GM12878 (cell line): Measurements from ENCODE around the gene ZFR. TPM values are rescaled to one million over a fixed set of nuclear protein-coding genes. Genes with fewer than 3 reads are reported as not detected.

Source experiments
- ATAC-seq: fragments of 200-7000 bp; cut with Tn5 transposase; 3 replicates; pipeline ENCODE4 v1.9.1; 2020; ENCODE audit warnings: mild to moderate bottlenecking, moderate library complexity
- BruUV-seq: library from RNA; stranded (reverse); fragments of 400-500 nt; replicated peaks from 2 replicates; lab custom pipeline; 2021; lab: Mats Ljungman, UMichigan
- CTCF ChIA-PET: fragments of 300-600 bp; sonication (Branson Sonifier 250); formaldehyde crosslinking; extraction: SDS; loops from one replicate; lab custom pipeline; 2021; ENCODE audit warnings: inconsistent platforms; lab: Yijun Ruan, JAX
- POLR2A ChIA-PET: fragments of 350-600 bp; formaldehyde crosslinking; extraction: SDS; loops from one replicate; lab custom pipeline; 2021; ENCODE audit warnings: inconsistent platforms; lab: Charles Lee
- RAD21 ChIA-PET: fragments of 300-600 bp; sonication (Branson Sonifier 250); formaldehyde crosslinking; loops from one replicate; lab custom pipeline; 2023; ENCODE audit warnings: antibody characterized with exemption; ENCODE audit not compliant: unreplicated experiment; lab: Charles Lee
- SMC1A ChIA-PET: fragments of 300-600 bp; sonication (Branson Sonifier 250); formaldehyde crosslinking; loops from one replicate; lab custom pipeline; 2023; ENCODE audit not compliant: unreplicated experiment, uncharacterized antibody; lab: Charles Lee
- DNase-seq: peaks from one replicate; pipeline ENCODE4 v3.0.0-alpha.2; 2011; ENCODE audit warnings: low read depth, low spot score
- FAIRE-seq: peaks from 3 replicates; lab custom pipeline; 2011; peaks lifted over from hg19 to GRCh38; lab: Jason Lieb, UNC
- H2AFZ ChIP-seq: 2 replicates; pipeline ENCODE4 v1.6.0; 2011; ENCODE audit warnings: low read depth, low read length, control low read depth; ENCODE audit not compliant: control insufficient read depth
- H3K27ac ChIP-seq: 2 replicates; pipeline ENCODE4 v1.5.1; 2011; ENCODE audit warnings: control low read depth; ENCODE audit not compliant: control insufficient read depth, insufficient read depth
- H3K27me3 ChIP-seq, 2 experiments: replicated peaks in 1 of 2; 2 replicates each; pipeline versions ENCODE4 v1.6.0 to v1.6.1; 2011; ENCODE audit warnings: low read length in 1 of 2; ENCODE audit not compliant: control insufficient read depth in 2 of 2, insufficient read depth in 2 of 2
- H3K36me3 ChIP-seq, 2 experiments: 2 replicates each; pipeline ENCODE4 v1.5.1; 2011; ENCODE audit warnings: low read length in 1 of 2; ENCODE audit not compliant: control insufficient read depth in 2 of 2, insufficient read depth in 2 of 2
- H3K4me1 ChIP-seq: 2 replicates; pipeline ENCODE4 v1.6.1; 2011; ENCODE audit warnings: mild to moderate bottlenecking, low read length, moderate library complexity, mixed read lengths; ENCODE audit not compliant: control insufficient read depth, insufficient read depth
- H3K4me2 ChIP-seq: 2 replicates; pipeline ENCODE4 v1.6.0; 2011; ENCODE audit warnings: control low read depth; ENCODE audit not compliant: control insufficient read depth, insufficient read depth
- H3K4me3 ChIP-seq: fragments of 200-600 bp; sonication (generic); 2 replicates; pipeline ENCODE4 v1.5.1; 2016
- H3K79me2 ChIP-seq: 2 replicates; pipeline ENCODE4 v1.6.0; 2011; ENCODE audit warnings: low read length; ENCODE audit not compliant: control insufficient read depth, insufficient read depth
- H3K9ac ChIP-seq: 2 replicates; pipeline ENCODE4 v1.8.0; 2011; ENCODE audit warnings: low read length, control low read depth, mixed read lengths; ENCODE audit not compliant: control insufficient read depth, insufficient read depth
- H3K9me3 ChIP-seq: replicated peaks from 3 replicates; pipeline ENCODE4 v1.5.1; 2011; ENCODE audit warnings: mild to moderate bottlenecking, low read length; ENCODE audit not compliant: control insufficient read depth, insufficient read depth
- H4K20me1 ChIP-seq: 2 replicates; pipeline ENCODE4 v1.6.0; 2011; ENCODE audit not compliant: control insufficient read depth, insufficient read depth
- EP300 ChIP-seq, 2 experiments: fragments of 150-350 bp in 1 of 2; IDR thresholded peaks; 2 replicates each; pipeline ENCODE4 v1.6.1; 2011 to 2012; ENCODE audit warnings: low read depth in 2 of 2, low read length in 2 of 2, borderline replicate concordance in 1 of 2, improper control_type of control experiment in 1 of 2, inconsistent platforms in 1 of 2; ENCODE audit not compliant: control insufficient read depth in 1 of 2
- IKZF1 ChIP-seq: fragments of 450-650 bp; conservative IDR thresholded peaks from 2 replicates; pipeline ENCODE4 v1.6.1; 2017; ENCODE audit warnings: antibody characterized with exemption, mild to moderate bottlenecking
- IKZF2 ChIP-seq, 2 experiments: fragments of 450-650 bp; IDR thresholded peaks; 2 replicates each; pipeline ENCODE4 v1.6.1; 2017; ENCODE audit warnings: mild to moderate bottlenecking in 2 of 2, moderate library complexity in 2 of 2
- KAT2A ChIP-seq: conservative IDR thresholded peaks from 2 replicates; pipeline ENCODE4 v1.6.1; 2011; ENCODE audit warnings: low read depth, low read length; ENCODE audit not compliant: control insufficient read depth
- NRF1 ChIP-seq: conservative IDR thresholded peaks from 2 replicates; pipeline ENCODE4 v1.6.1; 2011; ENCODE audit warnings: mild to moderate bottlenecking, low read depth, low read length, improper control_type of control experiment
- PML ChIP-seq: IDR thresholded peaks from 2 replicates; pipeline ENCODE4 v1.6.1; 2012; ENCODE audit warnings: low read length, inconsistent platforms
- SIN3A ChIP-seq: IDR thresholded peaks from 2 replicates; pipeline ENCODE4 v1.6.1; 2012; ENCODE audit warnings: low read depth, low read length, improper control_type of control experiment
- SREBF2 ChIP-seq: IDR thresholded peaks from 2 replicates; pipeline ENCODE4 v1.6.1; 2012; ENCODE audit warnings: mild to moderate bottlenecking, low read length
- WGBS: methylation state at CpG from one replicate; pipeline ENCODE4 v1.1.6; 2016; ENCODE audit warnings: low lambda C conversion rate; ENCODE audit not compliant: insufficient replicate concordance, insufficient coverage; ENCODE audit errors: missing lambda C conversion rate; 5-methylcytosine and 5-hydroxymethylcytosine counted together
- in situ Hi-C: fragments of 300-500 bp; cut with MboI; formaldehyde crosslinking; loops from 9 replicates; pipeline ENCODE4 v1.14.3; 2018; ENCODE audit warnings: mixed read lengths
- intact Hi-C: fragments of 100-400 bp; cut with micrococcal nuclease; formaldehyde crosslinking; loops from one replicate; pipeline ENCODE4 v1.14.2; 2022; ENCODE audit not compliant: unreplicated experiment
- polyA plus RNA-seq, 11 experiments: library from polyadenylated mRNA; depleted of rRNA in 4 of 11; unstranded in 6 of 11; stranded (reverse) in 5 of 11; fragments of >200 nt; fragmentation: Nextera tagmentation in 4 of 11; fragmentation: Illumina TruSeq in 1 of 11; extraction: Ambion mirVana in 4 of 11; extraction: Trizol in 1 of 11; gene quantifications; 1 replicate in 1 of 11; 2 replicates in 10 of 11; pipeline versions ENCODE4 v1.2.1 to v1.2.3, GENCODE V29; 2011 to 2016; ENCODE audit warnings: inconsistent platforms in 2 of 11, missing spikeins in 2 of 11, low read depth in 1 of 11
- total RNA-seq, 4 experiments: library from RNA; depleted of rRNA in 3 of 4; stranded (reverse); fragments of >200 nt in 3 of 4; fragmentation: Illumina TruSeq in 1 of 4; extraction: Trizol in 1 of 4; gene quantifications; 2 replicates each; pipeline versions ENCODE4 v1.2.1 to v1.2.3, GENCODE V29; 2013 to 2021
- TF ChIP-seq, protein P1 (sequence below): IDR thresholded peaks from 2 replicates; pipeline ENCODE4 v1.6.1; 2011; ENCODE audit warnings: mild to moderate bottlenecking, low read depth, low read length, moderate library complexity; ENCODE audit not compliant: insufficient replicate concordance

Gene ZFR
- total and polyA plus RNA-seq, 10 of the 15 experiments (the other 5 are each of a cell fraction or from before 2014, with no cell fraction given): 33.7 to 90.6 (median 72.9) TPM

DNA sequence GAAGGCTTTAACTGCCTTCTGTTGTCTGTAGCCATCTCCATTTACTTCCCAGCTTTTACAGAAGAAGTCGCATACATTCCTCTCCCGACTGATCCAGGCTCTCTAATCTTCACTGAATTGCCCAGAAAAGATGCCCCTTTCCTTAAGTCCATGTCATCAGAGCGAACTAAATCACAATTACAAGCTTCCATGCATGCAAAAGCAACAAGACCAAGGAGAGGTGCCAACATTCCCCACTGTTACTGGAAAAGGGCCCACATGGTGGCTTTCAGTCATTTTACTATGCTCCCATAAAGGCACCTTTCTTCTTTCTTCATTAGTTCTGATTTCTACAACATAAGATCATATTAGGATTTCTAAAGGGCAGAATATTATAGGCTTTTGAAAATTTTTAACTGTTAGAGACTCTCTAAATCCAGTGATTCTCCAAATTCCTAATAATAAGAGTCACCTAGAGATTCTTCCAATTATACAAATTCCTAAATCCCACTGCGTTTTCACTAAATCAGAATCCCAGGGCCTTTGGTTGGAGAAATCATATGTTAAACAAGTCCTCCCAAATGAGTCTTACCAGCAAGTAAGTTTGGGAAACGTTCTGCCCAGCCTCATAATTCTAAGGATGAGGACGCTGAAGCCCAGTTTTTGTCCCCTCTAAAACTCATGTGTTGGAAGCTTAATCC, 17.0 kb upstream of the ZFR start (continued):
- TF ChIP-seq EP300 (IDR thresholded peaks at IDR 0.05; ENCODE audit: borderline replicate concordance in 1 of 2, control insufficient read depth in 1 of 2, low read depth in 2 of 2, low read length in 2 of 2) (no peak), IKZF2 (IDR thresholded peaks at IDR 0.05) (no peak), NRF1 (no peak), IKZF1 (no peak), KAT2A (no peak), SIN3A (no peak)

GRCh38 chr5:32460702-32461101, 16.2 kb upstream of the ZFR start:
- Histone ChIP-seq H3K9ac (no peak overlapping the region), H3K79me2 (no peaks in the 10 kb centered on the region), H3K4me2 (no peak overlapping the region), H2AFZ (no peak overlapping the region), H3K27ac (no peak overlapping the region), H3K9me3 (no peaks in the 10 kb centered on the region; the same call in 2 of the 3 replicates), H3K4me3 (no peak overlapping the region), H3K4me1 (no peaks in the 10 kb centered on the region), H4K20me1 (no peaks in the 10 kb centered on the region), H3K36me3 (no peaks in the 10 kb centered on the region), H3K27me3 (no peaks in the 10 kb centered on the region)
- ChIA-PET CTCF (no interaction called here), SMC1A (no interaction called here), RAD21 (no interaction called here), POLR2A (no interaction called here)
- DNase-seq (no peak), ATAC-seq (no peak), FAIRE-seq (no peak)
- TF ChIP-seq, protein P1, sequence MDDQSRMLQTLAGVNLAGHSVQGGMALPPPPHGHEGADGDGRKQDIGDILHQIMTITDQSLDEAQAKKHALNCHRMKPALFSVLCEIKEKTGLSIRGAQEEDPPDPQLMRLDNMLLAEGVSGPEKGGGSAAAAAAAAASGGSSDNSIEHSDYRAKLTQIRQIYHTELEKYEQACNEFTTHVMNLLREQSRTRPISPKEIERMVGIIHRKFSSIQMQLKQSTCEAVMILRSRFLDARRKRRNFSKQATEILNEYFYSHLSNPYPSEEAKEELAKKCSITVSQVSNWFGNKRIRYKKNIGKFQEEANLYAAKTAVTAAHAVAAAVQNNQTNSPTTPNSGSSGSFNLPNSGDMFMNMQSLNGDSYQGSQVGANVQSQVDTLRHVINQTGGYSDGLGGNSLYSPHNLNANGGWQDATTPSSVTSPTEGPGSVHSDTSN: no peak
- no peak for TF ChIP-seq PML
- no peak for TF ChIP-seq SREBF2
- 63% methylated on average over 2 of the region's 2 CpGs for WGBS
- in situ Hi-C loops: loop anchor here (25.0 kb wide), 1 partner anchor 477 kb away; no protein-coding TSS in a partner anchor
- no TSS peak for BruUV-seq
- intact Hi-C loops: no loop called here
